CMK (cell line): Measurements from ENCODE around the gene SUMO3.
A peak's percentile ranks its signal among the peaks of the same experiment; 100 is the strongest.

ENCODE experiments used
- DNase-seq: peaks from one replicate; pipeline ENCODE4 v3.0.0-alpha.2; 2010; ENCODE audit warnings: low read depth

SUMO3 gene

DNA sequence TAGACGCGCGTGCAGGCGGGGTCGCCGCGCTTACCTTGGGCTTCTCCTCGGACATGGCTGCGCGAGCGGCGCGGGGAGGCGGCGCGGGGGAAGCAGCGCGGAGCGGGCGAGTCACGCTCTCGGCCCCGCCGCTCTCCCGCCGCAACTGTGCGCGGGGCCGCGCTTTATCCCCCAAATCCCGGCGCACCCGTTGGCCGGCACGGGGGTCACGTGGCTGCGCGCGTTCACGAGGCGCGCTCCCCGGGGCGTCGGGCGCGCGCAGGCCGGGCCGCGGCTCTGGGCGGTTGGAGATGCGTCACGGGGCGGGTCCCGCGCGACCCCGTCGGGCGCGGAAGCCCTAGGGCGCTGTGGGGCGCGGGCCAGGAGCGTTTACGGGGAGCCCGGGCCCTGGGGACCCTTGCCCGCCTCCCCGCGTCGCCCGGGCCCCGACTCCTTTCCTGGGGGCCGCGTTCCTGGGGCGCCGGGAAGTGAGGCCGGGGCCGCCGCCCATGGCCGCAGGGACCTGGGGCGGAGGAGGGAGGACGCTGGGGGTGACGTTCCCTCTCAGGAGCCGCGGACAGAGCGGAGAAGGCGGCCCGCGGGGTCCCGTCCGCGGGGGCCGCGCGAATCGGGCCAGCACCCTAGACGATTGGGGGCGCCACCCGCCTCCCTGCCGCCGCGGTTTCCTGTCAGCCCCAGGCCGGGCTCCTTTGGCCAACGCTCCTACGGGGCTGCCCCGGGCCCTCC is at the start of gene SUMO3:
Gene SUMO3, minus strand, starts transcription at position 149 of the 726 bp plus-strand sequence. Its CDS starts 94 bp downstream, at position 55.
- DNase-seq = peak; percentile 80

DNA sequence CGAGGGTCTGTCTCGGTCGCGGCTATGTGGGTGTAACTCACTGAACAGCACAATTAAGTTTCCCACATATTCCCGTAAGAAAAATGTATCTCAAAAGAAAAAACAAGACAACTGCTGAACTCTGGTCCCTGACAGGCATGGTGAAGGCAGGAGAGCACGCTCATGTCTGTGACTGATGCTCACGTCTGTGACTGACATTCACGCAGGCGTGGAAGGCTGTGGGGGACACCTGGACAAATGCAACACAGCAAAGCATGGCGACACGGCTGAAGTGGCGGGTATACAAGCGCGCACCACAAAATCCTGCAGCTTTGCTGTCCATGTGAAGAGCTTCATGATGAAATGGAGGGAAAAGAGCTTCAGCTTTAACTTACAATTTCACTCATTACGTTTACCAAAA is 49.6 kb upstream of the SUMO3 start:
- no peak for DNase-seq

DNA sequence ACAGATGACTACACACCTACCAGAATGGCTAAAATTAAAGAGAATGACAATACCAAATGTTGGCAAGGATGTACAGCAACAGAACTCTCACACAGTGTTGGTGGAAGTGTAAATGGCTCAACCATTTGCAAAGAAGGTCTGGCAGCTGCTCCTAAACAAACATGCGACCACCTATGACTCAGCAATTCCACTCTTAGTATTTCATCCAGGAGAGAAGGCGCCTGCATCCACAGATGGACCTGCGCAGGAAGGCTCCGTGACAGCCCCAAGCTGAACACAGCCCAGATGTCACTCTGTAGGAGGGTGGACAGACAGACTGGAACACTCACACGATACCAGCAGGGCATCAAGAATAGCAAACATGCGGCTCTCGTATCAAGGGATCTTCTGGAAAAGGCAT is 48.9 kb upstream of the SUMO3 start:
- DNase-seq = no peak

DNA sequence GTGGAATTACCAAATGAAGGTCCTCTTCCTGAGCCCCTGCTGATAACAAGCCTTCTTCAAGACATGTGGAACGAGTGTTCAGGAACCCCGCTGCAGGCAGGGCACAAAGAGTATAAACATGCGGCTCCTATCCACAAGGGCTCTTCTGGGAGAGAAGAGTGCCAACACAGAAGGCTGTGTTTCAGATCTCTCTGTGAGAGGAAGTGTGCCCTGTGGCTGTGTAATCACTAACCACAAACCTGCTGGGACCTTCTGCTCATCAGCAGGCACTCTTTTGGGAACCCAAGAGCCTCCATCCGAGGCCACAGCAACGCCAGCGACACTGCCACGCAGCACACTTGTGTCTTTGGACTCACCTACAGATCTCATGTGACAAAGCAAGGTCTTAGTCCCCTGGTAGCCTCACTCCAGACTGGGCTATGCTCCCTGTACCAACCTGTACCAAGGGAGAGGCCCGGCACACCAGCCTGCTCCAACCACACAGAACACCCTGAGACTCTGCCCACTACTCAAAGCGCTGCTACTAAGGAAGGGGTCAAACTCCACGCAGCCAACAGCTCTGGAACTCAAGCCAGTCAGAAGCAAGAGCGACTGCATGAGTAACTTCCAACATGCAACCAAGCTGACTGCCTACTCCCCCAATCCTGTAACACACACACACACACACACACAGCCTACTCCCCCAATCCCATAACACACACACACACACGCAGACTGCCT is 47.9 kb upstream of the SUMO3 start:
- peak; percentile 86 for DNase-seq

DNA sequence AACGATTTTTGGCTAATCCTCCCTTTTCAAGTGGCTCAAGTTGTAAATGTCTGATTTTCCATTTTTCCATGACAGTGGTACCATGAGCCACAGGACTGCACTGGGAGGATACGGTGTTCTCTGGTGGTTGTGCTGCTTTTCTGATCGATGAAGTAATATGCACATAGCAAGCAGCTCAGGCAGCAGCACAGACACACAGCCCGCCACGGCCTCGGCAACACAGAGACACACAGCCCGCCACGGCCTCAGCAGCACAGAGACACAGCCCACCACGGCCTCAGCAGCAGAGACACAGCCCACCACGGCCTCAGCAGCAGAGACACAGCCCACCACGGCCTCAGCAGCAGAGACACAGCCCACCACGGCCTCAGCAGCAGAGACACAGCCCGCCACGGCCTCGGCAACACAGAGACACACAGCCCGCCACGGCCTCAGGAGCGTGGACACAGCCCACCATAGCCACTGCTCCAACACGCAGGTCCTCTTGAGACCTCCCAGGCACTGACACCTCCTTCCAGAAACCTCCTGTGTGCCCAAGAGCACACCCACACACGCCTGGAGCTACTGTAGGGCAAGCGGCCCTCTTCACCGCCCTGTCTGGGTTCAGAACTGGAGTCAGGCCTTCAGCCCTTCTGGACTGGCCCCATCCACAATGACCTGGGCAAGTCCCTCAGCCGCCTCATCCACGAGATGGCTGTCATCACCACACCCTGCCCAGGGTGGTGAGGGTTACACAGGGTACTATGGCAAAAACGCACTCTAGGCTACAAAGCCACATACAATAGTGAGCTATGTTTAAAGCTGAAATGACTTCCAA is 45.2 kb upstream of the SUMO3 start:
- no peak for DNase-seq

DNA sequence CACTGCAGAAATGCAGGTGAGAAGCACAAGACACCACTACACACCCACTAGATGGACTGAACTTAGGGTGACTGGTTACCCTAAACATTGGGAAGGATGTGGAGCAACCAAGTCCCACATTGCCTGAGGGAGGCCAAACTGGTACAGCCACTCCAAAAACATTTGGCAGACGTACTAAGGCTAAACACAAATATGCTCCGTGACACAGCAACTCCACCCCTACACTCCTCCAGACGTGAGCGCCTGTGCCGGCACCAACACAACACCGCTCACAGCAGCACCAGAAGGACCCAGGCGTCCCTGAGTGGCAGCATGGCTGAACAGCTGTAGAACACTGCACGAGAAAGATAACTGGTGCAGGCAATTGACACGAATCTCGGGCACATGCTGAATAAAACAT is 40.9 kb upstream of the SUMO3 start:
- DNase-seq = no peak

DNA sequence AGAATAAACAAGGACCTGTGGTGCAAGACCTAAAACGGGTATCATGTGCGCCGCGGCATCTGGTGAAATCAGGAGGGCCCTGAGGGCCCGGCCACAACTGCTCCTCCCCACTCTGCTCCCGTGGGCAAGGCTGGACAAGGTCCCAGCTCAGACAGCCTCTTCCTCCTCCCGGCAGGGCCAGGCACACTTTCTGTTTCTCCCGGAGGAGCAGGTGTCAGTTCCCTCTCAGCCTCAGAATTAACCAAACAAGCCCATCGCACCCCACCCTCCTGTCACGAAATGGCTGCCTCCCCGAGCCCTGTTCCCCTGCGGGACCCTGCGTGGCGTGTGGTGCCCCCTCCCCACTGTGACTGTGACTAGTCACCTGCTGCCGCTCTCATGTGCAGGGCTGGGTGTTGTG is 40.4 kb upstream of the SUMO3 start:
- no peak for DNase-seq

DNA sequence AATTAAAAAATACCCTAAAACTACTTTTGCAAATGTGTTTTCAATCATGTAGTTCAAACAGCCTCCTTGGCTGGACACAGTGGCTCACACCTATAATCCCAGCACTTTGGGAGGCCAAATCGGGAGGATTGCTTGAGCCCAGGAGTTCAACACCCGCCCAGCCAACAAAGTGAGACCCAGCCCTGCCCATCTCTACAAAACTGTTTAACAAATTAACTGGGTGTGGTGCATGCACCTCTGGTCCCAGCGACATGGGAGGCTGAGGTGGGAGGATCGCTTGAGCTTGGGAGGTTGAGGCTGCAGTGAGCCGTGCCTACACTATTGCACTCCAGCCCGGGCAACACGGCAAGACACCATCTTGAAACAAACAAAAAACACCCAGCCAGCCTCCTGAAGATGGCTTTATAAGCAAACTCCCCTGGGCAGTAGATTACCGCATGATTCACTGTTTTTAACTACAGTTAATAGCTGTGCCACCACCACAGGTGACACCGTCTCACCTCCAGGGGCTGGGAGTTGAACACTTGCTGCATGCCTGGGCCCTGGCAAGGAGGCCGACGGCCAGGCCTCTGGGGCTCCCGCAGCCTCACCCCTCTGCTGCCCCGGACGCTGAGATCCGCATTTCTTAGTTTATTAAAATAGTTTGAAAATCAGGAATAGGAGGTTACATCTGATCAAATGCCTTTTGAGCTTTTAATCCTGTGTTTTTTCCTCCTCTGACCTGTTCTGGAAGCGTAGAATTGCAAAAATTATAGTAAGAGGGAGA is 39.4 kb upstream of the SUMO3 start:
- DNase-seq = no peak

DNA sequence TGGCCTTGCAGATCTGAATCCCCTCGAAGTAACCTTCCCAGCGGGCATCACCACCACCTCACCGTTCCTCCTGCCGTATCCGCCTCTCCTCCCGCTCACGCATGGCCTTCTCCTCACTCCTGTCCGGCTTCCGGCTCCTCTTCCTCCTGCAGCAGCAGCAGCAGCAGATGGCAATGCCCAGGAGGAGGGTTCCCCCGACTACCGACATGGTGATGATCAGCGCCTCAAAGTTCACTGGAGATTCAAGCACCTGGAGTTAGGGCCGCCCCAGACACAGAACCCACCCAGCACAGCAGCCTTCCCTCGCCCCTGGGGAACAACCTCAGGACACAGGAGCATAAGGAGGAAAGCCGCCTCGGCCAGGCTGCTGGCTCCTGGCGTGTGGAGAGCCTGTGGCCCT is 38.3 kb upstream of the SUMO3 start:
- no peak for DNase-seq

DNA sequence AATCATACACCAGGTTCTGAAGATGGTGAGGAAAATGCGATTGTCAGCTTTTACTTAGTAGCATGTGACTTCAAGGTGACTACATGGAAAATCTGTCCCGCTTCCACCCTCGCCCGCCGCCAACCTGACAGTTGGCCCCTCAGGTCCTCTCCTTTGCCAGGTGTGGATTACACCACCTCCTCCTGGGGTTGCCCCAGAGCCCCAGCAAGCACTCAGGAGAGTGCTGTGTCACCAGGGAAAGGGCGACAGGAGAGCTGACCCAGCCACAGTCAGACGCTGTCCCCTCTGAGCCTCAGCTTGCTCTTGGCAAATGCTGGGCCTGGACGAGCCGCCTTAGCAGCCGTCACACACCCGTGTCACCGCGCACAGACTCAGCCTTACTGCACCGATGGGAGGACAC is 37.7 kb upstream of the SUMO3 start:
- DNase-seq = no peak

DNA sequence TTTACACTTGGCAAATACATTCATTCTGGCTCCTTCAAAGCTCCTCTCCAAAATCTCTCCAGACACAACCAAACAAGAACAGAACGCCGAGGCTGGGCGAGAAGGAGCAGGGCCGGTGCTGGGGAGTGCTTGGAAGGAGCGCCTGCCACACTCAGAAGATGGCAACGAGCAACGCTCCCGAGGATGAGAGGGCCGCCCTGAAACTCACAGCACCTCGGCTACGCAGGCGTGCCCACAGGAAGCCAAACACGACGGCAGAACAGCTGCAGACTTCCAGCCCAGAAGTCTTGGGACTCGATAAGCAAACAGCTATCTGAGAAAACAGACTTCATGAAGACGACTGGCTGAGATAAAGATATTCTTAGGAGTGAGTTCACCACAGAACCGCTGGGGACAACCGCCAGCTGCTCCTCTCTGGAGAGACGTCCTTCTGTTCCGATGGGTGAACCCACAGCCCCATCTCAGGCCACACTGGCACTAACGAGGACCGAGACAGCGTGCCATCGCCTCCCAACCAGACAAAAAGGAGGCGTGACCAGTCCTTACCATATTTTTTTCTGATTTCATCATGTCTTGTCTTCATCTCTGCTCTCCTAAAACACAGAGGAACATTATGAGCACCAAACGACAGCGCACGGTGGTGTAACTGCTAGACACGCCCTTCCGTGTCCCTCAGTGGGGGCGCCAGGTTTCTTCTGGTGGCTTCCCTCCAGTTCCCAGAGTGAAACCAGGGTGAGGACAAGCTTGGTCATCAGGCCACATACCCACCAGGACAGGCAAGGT is 37.0 kb upstream of the SUMO3 start:
- peak; percentile 100 for DNase-seq

DNA sequence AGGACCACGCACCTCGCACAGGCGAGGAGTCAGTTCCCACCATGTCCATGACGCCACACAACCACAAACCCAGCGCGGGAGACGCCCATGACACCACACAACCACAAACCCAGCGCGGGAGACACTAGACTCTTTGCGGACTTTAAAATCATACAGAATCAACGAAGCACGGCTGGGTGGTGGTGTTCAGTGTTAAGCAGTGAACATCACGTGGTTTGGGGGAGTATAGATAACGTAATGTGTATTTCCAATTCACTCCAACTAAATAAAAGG is 36.5 kb upstream of the SUMO3 start:
- peak; percentile 75 for DNase-seq

DNA sequence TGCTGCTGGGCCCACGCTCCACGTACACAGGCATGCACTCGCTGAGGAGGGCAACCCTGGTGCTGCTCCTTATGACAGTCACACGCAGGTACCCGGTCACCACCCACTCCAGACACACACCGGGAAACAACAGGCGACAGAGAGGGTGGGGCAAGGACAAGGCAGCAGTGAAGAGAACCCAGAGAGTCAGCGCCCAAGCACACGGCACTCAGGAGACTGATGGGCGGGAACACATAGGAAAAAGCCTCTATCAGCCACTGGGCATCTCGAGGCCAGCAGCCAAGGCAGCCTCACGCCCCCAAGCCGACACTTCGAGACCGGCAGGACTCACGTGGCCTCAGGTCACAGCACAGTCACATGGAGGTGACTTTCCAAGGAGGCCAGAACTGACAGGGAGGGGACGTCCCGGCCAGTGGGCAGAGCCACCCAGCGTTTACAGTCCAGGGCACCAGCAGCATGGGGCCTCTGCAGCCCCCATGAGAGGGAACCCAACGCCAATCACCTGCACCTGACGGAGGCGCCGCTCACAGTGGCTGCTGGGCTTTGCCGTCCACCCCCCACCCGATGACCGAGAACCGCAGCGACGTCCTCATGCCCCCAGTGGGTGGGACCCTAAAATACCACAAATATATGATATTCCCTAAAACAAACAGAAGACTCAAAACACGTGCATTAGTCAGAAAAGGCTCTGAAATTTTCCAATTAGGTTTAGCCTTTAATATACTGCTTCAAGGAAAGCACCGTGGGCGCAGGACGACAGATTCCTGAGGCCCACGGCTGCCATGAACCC is 35.9 kb upstream of the SUMO3 start:
- DNase-seq = no peak

DNA sequence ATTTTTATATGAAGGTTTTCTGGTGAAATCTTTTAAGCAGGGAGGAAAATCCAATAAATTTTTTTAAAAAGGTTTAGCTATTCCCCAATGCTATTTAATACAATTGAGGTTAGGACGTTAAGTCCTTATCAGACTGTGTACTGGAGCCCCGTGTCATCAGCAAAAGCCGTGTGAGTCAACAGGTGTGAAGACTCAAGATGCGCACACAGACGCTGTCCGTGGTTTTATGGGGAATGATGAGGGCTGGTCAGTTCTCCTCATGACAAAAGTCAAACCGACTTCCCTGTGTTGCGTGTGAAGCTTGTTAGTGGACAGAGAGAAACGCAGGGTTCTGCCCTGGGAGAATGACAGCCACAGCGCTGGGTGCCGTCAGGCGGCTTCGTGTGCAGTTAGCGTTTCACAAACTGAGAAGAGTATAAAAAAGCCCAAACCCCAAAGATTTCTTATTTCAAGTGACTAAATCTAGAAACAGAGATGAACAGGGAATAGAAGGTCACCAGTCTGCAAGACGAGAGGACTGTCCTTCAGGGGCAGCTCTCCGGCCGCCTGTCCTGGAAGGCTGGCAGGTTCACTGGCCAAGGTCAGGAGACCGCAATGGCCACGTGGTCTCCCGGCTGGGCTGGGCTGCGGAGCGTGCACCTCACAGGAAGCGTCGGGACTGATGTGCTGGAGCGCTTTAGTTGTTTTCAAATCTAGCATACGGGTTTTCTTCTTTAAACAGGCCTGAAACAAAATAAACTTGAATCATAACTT is 33.2 kb upstream of the SUMO3 start:
- no peak for DNase-seq

DNA sequence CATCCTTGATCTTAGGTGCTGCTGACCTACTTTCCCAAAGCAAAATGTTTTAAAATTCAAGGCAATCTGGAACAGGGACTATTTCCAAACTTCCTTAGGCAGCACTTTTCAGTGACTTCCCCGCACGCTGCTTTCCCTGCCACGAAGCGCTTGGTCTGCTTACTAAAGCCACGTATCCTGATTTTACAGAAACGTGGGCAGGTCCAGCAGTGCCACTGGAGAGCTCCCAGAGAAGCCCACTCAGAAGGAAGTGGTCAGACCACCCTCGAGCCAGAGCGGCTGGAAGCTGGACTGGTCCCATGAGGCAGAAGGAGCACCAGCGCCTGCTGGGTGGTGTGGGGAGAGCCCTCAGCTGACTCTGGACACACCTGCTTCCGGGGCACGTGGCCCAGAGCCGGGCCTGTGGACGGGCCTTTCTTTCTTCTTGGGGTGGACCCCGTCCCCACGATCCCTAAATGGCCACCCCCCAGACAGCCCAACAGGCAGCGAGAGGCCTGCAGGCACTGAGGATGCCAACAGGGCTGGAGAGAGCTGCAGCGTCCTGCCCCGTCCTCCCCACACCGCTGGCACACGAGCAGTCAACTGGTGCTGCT is 32.4 kb upstream of the SUMO3 start:
- DNase-seq = no peak

DNA sequence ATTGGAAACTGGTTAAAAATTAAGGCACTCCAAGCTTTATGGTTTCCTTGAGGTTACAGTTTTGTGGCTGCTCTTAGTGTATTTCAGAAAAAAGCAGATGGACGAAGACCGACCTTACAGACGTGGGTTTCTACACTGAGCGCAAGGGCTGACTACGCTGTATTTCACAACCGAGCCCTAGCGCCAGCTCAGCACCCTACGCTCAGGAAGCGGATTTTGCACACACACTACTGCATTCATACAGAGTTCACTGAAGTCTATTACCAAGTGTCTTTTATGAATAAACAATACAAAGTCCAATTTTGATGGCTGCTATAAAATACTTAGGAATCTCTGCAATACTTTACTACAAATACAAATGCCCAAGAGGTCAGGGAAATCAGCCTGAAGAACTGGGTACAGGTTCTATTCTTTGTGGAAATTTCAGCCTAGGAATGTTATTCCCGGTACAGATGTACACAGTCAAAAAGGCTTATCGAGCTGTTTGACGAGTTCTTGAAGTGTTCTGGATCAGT is 31.8 kb upstream of the SUMO3 start:
- no peak for DNase-seq

DNA sequence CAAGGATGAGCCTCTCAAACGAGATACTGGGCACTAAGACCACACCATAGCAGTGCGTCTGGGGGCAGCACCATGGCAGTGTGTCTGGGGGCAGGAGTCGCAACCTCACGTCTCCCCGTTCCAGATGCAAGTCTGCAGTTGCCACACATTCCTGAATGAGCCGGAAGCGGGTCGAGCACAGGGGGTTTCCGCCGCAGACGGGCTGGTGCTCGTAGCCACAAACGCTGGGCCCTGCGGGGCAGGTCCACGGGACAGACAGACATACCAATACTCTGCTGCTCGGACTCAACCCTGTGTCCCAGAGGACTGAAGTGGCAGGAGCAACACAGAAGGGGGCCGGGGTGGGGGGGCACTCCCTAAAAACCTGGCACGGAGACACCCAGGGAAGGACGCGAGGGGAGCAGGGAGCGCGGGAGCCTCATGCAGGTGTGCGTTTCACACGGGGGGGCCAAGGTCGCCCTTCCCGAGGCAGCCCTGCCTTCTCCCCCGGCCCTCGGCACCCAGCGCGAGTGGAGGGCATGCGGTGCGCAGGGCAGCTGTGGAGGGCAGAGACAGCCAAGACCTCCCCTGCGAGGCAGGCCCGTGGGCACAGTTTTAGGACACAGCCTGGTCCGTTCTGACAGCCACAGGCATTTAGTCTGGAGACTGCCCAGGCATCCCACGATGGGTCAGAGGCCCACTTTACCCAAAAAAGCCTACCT is 31.1 kb upstream of the SUMO3 start:
- DNase-seq = no peak

DNA sequence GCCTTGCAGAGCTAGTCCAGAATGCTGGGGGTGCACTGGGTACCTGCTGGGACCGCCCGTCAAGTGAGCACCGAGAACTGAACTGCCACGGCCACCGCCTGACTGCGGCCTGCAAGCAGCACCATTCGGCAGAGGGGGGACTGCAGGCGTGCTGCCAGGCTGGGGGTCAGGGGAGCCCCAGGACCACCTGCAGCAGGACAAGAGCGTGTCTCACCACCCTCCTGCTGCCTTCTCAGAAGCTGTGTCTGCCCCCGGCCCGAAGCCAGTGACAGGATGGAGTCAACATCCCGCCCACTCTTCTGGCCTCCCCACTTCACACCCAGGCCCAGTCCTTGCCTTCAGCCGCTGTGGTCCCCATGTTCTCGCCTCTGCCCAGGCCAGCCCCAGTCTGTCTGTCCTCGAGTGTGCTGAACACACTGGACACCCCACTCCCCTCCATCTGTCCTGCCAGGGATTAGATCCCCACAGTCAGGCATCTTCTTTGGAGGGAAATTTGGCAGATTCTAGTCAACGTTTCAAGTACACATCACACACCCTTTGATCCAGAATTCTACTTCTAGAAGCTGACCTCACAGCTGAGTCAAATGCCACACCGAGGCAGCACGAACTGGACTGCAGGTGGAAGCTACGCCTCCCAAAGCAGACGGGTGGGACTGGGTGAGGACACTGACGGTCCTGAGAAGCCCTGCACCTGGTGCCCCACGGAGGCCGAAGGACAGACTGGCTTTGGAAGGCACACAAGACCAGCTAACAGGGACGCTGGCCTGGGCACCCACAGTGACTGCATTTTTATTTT is 29.6 kb upstream of the SUMO3 start:
- no peak for DNase-seq
